GM15510 (cell line): ENCODE data around the gene SERPINA5.

Experiments used
- POLR2A ChIP-seq: IDR thresholded peaks from 3 replicates; pipeline ENCODE4 v1.6.1; 2011; ENCODE audit warnings: borderline replicate concordance; ENCODE audit not compliant: insufficient read length; ENCODE audit errors: extremely low read depth

Gene SERPINA5

DNA sequence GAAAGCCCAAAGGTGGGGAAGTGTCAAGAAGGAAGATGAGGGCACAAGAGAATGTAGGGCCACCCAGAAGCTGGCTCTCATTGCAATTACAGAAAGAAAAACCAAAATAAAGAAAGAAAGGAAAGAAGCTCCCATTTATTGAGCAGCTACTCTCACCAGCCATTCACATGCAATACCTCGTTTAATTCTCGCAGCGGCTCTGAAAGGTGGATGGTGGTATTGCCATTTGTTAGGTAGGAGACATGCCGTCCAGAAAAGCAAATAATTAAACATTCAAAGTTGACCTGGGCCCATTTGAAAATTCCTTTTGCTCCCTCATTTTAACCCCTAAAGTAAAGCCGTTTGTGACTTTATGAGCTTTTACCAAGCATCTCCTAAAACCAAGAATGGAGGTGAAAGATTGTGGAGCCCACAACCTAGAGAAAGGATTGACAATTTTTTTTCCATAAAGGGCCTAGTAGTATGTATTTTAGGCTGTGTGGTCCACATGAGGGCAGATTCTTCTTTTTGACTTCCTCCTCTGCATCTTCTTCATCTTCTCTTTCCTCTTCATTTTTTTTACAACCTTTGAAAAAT, 36.2 kb downstream of the SERPINA5 start:
- no peak for TF ChIP-seq POLR2A

DNA sequence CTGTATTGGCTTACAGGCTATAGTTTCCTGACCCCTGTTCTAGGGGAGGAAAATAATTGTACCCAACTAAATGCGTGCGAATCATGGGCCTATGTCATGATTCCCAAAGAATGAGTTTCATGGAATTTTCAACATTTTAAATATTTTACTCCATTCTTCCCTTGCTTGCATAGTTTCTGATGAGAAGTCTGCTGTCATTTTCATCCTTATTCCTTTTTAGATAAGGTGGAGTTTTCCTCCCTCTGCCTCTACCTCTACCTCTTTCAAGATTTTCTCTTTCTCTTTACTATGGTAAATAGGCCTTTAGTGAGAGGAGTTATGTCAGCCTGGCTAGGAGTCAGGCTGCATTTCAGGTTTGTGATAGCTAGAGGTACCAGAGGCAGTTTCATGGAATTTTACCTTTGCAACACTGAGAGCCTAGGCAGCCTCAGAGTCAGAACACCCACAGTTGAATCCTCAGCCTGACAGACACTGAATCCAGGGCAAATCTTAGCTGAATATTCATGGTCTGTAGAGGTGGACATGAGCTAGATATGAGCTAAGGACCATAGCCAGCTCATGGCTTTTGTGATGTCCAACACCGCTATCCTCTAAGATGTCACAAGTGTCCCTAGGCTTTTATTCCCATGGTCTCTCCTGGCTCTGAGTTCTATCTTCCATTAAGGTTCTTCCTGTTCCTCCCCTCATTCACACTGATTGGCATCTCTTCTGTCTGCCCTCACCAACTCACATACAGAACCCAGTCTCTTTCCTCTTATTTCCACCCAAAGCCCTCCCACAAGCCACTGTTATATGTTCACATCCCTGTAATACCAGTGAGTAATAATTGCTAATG, 37.0 kb downstream of the SERPINA5 start:
- no peak for TF ChIP-seq POLR2A

DNA sequence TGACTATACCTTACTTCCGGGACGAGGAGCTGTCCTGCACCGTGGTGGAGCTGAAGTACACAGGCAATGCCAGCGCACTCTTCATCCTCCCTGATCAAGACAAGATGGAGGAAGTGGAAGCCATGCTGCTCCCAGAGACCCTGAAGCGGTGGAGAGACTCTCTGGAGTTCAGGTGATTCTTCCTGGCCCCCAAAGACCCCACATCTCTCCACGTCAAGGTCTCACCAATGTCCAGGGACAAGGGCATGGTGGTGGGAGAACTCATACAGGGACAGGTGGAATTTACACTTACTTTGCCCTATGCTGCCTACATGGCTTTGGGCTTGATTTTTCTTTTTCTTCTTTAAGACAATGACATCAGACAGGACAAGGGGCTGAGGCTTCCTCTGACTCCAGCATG, 38.1 kb downstream of the SERPINA5 start:
- no peak for TF ChIP-seq POLR2A

DNA sequence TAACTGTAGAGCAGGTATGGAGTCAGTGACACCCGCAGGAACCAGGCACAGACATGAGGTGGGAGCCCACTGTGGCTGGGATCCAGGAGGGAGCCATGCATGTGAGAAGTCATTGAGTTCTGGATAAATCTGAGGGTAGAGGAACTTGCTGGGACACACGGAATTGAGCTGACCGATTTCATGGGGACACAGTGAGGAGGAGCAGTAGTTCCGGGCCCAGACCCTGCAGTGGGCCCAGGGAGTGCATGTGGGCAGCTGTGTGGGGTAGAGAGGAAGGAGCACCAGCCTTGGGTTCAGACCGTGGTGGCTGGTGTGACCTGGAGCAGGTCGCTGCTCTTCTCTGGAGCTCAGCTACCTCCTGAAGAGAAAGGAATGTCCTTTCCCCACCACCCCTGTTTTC, 39.4 kb downstream of the SERPINA5 start:
- TF ChIP-seq POLR2A = no peak

DNA sequence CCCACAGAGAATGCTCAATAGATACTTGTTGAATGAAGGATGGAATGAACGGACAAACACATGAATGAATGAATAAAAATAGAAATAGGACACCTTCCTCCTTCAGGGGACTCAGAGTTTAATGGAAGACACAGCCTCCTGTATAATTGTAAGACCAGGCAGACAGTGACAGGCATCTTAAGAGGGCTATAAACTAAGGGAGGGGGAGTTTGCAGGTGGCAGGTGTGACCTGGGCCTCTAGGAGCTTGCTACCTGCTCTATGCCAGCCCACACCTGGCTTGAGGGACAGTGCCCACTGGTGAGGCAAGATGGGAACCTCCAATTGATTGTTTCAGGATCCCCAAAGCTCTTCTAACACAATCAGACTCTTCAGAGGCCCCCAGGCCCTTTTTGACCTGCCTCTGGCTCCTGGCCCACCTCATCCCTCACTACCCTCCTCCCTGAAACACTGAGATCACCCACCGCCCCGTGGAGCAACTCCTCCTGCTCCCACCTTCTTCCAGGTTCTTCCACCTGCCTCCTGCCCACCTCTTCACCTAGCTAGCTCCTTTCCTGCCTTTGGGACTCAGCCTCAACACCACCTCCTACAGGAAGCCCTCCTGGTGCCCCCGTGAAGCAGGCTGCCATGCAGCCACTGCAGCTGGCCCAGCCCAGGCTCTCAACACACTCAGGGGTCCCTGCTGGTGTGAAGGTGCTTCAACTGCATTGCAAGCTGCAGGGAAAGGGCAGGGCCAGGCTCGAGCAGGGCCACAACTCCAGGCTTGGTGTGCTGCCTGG, 40.3 kb downstream of the SERPINA5 start:
- TF ChIP-seq POLR2A = no peak

DNA sequence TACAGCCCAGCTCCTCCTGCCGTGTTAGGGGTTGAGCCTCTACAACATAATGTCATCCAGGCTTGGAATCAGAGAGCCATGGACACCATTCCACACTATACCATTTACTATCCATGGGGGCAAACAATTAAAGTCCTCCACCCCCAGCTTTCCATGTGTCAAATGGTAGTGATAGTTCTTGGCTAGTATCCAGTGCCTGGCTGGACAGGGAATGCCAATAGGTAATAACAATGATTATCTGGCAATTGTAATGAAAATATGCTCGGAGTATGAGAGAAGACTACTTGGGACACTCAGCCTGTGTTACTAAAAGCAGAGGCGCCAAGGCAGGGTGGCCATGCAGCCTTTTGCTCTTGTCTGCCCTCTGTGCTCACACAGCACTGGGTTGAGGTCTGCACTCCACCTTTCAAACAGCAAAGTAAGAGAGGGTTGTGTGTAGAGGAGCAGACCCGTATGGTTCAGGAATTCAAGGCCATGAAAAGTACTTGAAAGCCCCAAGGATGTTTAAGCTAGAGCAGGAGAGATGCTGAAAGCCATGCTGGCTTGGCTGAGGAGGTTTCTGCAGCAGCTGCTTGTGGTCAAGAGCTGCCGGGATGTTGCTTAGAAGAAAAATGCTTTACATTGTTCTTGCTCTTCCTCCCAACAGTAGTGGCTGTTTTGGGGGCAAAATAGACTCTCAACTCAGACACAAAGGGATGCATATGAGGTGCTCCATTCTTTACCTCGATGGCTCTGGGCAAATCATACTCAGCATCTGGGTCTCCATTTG, 41.6 kb downstream of the SERPINA5 start:
- TF ChIP-seq POLR2A = no peak

DNA sequence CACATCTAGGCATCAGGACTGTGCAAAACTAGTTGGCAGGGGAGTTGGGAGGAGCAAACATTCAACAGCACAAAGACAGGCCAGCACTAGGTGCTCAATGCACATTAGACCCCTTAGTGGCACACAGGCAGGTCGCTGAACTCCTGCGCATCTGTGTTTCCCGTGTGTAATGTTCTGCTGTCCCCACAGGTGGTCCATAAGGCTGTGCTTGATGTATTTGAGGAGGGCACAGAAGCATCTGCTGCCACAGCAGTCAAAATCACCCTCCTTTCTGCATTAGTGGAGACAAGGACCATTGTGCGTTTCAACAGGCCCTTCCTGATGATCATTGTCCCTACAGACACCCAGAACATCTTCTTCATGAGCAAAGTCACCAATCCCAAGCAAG, 42.2 kb downstream of the SERPINA5 start:
- no peak for TF ChIP-seq POLR2A

DNA sequence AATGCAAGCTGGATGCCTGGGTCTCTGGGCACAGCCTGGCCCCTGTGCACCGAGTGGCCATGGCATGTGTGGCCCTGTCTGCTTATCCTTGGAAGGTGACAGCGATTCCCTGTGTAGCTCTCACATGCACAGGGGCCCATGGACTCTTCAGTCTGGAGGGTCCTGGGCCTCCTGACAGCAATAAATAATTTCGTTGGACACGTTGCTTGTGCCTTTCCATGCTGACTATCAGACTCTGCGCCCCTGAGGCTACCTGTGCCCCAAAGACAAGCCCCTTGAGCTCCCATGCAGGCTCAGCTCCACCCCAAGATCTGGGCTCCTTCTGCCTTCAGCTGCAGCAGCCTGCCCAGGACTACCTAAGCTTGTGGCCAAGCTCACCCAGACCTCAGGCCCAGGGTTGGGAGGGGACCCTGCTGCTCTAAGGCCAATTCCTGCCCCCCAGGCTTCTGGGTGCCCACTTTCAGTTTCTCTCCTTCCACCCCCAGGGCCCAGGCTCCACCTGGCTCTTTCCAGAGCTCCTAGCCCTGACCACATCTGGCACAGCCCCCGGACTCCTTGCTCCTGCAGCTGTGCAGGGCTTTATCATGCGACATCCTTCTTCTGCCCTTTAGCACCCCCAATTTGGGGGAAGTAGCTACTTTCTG, 42.8 kb downstream of the SERPINA5 start:
- TF ChIP-seq POLR2A = no peak

DNA sequence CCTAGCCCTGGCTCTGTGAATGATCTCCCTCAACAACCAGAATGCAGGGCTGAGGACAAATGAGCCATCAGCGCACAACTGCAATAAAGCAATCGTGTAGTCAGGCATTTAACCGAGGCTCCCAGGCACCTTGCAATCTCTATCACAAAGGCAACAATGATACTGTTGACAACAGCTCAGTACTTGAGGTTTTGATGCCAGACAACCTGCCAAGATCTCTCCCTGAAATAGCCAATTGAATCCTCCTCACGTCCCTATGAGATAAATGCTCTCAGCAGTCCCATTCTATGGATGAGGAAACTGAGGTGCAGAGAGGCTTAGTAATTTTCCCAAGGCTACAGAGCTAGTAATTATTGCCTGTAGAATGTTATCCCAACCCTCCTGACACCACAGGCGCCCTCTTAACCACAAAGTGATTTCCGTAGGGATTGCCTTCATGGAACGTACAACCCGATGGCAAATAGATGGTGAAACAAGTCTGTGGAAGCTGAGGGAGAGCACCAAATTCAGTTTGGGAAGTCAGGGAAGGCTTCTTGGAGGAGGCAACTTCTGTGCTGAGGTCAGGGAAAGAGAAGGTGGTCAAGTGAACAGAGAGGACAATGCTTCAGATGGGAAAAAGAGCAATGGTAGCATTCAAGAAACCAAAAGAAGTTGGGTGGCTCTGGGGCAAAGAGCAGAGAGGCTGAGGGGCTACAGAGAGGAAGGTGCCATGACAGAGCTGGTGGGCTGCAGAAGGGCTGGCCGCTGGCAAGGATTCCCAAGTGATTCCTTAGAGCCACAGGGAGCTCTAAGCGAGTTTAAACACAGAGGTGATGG, 43.5 kb downstream of the SERPINA5 start:
- no peak for TF ChIP-seq POLR2A

DNA sequence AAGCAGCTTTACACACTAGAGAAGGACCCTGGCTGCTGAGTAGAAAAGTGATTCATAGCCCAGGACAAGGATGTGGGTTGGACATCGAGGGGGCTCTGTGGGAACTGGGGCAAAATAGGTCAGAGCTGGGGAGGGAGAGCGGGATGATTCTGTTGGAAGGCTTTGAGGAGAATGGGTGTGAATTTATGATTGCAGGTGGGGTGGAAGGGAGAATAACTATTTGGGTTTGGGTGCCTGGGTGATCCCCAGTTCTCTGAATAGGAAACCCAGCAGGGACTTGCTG, 44.1 kb downstream of the SERPINA5 start:
- no peak for TF ChIP-seq POLR2A

DNA sequence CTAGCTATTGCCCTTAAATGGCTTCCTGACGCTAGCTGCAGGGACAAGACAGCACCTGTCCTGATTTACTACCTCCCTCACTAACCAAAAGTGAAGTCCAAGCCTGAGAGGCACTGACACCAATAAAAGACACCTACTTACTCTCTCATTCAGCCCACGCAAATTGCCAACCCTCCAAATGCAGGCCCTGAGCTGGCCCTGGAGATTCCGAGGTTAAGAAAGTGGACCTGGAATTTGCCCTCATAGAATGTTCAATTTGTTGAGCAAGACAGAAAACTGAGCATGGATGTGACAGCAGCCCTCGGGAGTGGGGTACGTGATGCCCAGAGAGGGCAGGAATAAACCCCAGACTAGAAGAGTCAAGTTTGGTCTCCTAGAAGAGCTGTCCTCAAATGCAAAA, 47.4 kb downstream of the SERPINA5 start:
- TF ChIP-seq POLR2A = no peak

DNA sequence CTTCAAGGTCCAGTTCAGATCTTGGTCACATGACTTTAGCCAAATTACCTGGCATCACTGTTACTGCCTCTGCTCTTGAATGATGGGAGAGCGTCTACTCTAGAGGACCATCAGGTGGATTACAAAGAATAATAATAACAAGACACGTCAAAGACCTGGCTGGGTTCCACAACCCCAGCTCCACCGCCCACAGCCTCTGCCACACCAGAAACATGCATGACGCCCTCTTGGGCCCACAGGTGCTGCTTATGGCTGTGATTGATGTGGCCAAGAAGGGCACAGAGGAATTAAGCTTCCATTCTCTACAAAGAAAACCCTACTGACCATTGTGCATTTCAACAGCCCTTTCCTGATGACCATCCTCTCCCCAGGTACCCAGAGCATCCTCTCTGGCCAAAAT, 49.2 kb downstream of the SERPINA5 start:
- TF ChIP-seq POLR2A = no peak

DNA sequence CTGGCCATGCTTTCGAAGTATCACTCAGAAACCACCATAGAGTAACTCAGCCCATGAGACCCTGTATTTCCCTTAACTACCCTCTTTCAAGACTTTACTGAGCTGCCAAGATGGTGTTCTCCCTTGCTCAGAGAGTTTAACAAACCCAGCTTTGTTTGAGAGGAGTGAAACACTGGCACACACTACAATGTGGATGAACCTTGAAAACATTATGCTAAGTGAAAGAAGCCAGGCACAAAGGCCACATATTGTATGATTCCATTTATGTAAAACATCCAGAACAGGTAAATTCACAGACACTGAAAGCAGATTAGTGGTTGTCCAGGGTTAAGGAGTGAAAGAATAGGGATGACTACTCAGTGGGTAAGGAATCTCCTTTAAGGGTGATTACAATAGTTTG, 49.8 kb downstream of the SERPINA5 start:
- TF ChIP-seq POLR2A = no peak
